IMR-90 (cell line): ENCODE results near the gene CHST8. TPM values are rescaled to one million over a fixed set of nuclear protein-coding genes. Genes with fewer than 3 reads are reported as not detected.

Experiments
- ATAC-seq: fragments of 200-7000 bp; cut with Tn5 transposase; 2 replicates; pipeline ENCODE4 v1.9.1; 2020; ENCODE audit warnings: low read depth, mild to moderate bottlenecking, moderate library complexity
- BruUV-seq: library from RNA; stranded (reverse); fragments of 400-500 nt; replicated peaks from 2 replicates; lab custom pipeline; 2021; lab: Mats Ljungman, UMichigan
- CTCF ChIA-PET: fragments of 300-600 bp; formaldehyde crosslinking; extraction: SDS; loops from one replicate; lab custom pipeline; 2021; ENCODE audit warnings: antibody characterized with exemption; lab: Yijun Ruan, JAX
- POLR2A ChIA-PET: fragments of 300-600 bp; sonication (Branson Sonifier 250); formaldehyde crosslinking; loops from one replicate; lab custom pipeline; 2022; ENCODE audit warnings: antibody characterized with exemption; ENCODE audit not compliant: unreplicated experiment; lab: Charles Lee
- DNase-seq: peaks from one replicate; pipeline ENCODE4 v3.0.0; 2013
- H2AFZ ChIP-seq: replicated peaks from 2 replicates; pipeline ENCODE3; 2013; ENCODE audit warnings: low read length, mild to moderate bottlenecking; ENCODE audit not compliant: poor library complexity
- H2AK5ac ChIP-seq: 2 replicates; pipeline ENCODE4 v1.6.1; 2013; ENCODE audit warnings: low read depth, low read length, inconsistent platforms
- H2AK9ac ChIP-seq: replicated peaks from 2 replicates; pipeline ENCODE3; 2013; ENCODE audit warnings: mild to moderate bottlenecking, low read depth, low read length, moderate library complexity; ENCODE audit not compliant: poor library complexity
- H2BK120ac ChIP-seq: 2 replicates; pipeline ENCODE4 v1.6.1; 2013; ENCODE audit warnings: low read depth, low read length, inconsistent platforms
- H2BK15ac ChIP-seq: 3 replicates; pipeline ENCODE4 v1.6.1; 2013; ENCODE audit warnings: low read depth, low read length, inconsistent platforms
- H2BK20ac ChIP-seq: 2 replicates; pipeline ENCODE4 v1.6.1; 2013; ENCODE audit warnings: low read depth, mild to moderate bottlenecking, inconsistent platforms, low read length, moderate library complexity
- H2BK5ac ChIP-seq: 2 replicates; pipeline ENCODE4 v1.6.1; 2013; ENCODE audit warnings: mild to moderate bottlenecking, low read depth, low read length, inconsistent platforms; ENCODE audit not compliant: poor library complexity, severe bottlenecking
- H3K14ac ChIP-seq: replicated peaks from 2 replicates; pipeline ENCODE4 v1.6.1; 2013; ENCODE audit warnings: low read depth, low read length, inconsistent platforms
- H3K18ac ChIP-seq: 2 replicates; pipeline ENCODE4 v1.6.1; 2013; ENCODE audit warnings: low read depth, low read length, control low read depth
- H3K23ac ChIP-seq: 2 replicates; pipeline ENCODE4 v1.6.1; 2013; ENCODE audit warnings: low read depth, low read length, inconsistent platforms
- H3K27ac ChIP-seq: 2 replicates; pipeline ENCODE4 v1.5.1; 2013; ENCODE audit warnings: mild to moderate bottlenecking, control low read depth, low read length; ENCODE audit not compliant: insufficient read depth
- H3K27me3 ChIP-seq: 2 replicates; pipeline ENCODE4 v1.6.1; 2013; ENCODE audit warnings: low read length; ENCODE audit not compliant: control insufficient read depth, insufficient read depth
- H3K36me3 ChIP-seq: 2 replicates; pipeline ENCODE4 v1.6.1; 2013; ENCODE audit warnings: low read length, mixed read lengths; ENCODE audit not compliant: control insufficient read depth, insufficient read depth
- H3K4ac ChIP-seq: 2 replicates; pipeline ENCODE4 v1.6.1; 2013; ENCODE audit warnings: low read depth, low read length, inconsistent platforms
- H3K4me1 ChIP-seq: 2 replicates; pipeline ENCODE4 v1.6.1; 2013; ENCODE audit warnings: low read length, mixed read lengths; ENCODE audit not compliant: control insufficient read depth, insufficient read depth
- H3K4me2 ChIP-seq: 2 replicates; pipeline ENCODE4 v1.6.1; 2013; ENCODE audit warnings: low read depth, mild to moderate bottlenecking, control low read depth, low read length, moderate library complexity
- H3K4me3 ChIP-seq: 2 replicates; pipeline ENCODE4 v1.5.1; 2013; ENCODE audit warnings: low read depth, mild to moderate bottlenecking, control low read depth, low read length, moderate library complexity; ENCODE audit not compliant: insufficient read depth
- H3K56ac ChIP-seq: 2 replicates; pipeline ENCODE4 v1.6.1; 2013; ENCODE audit warnings: low read length, inconsistent platforms; ENCODE audit not compliant: insufficient read depth; ENCODE audit errors: extremely low read depth
- H3K79me1 ChIP-seq, 2 experiments: 2 replicates each; pipeline ENCODE4 v1.6.1; 2013; ENCODE audit warnings: low read length in 2 of 2, inconsistent platforms in 1 of 2, low read depth in 1 of 2
- H3K9ac ChIP-seq: 2 replicates; pipeline ENCODE4 v1.6.1; 2013; ENCODE audit warnings: low read depth, low read length, control low read depth
- H3K9me1 ChIP-seq: 2 replicates; pipeline ENCODE4 v1.6.1; 2013; ENCODE audit warnings: low read length, inconsistent platforms; ENCODE audit not compliant: insufficient read depth
- H3K9me3 ChIP-seq: 2 replicates; pipeline ENCODE4 v1.6.1; 2013; ENCODE audit warnings: low read length; ENCODE audit not compliant: control insufficient read depth, insufficient read depth
- H4K20me1 ChIP-seq: 2 replicates; pipeline ENCODE4 v1.6.1; 2013; ENCODE audit warnings: low read length, inconsistent platforms; ENCODE audit not compliant: insufficient read depth
- H4K5ac ChIP-seq: 2 replicates; pipeline ENCODE4 v1.6.1; 2013; ENCODE audit warnings: mild to moderate bottlenecking, low read depth, low read length, control low read depth
- H4K8ac ChIP-seq, 2 experiments: 2 replicates each; pipeline ENCODE4 v1.6.1; 2013; ENCODE audit warnings: low read depth in 2 of 2, low read length in 2 of 2, control low read depth in 1 of 2, inconsistent platforms in 1 of 2
- H4K91ac ChIP-seq: 2 replicates; pipeline ENCODE4 v1.6.1; 2013; ENCODE audit warnings: low read depth, low read length, inconsistent platforms; ENCODE audit not compliant: insufficient read depth
- BHLHE40 ChIP-seq: fragments of 150-350 bp; IDR thresholded peaks from 2 replicates; pipeline ENCODE4 v1.6.1; 2016; ENCODE audit warnings: mild to moderate bottlenecking, low read depth, low read length
- SMC3 ChIP-seq: fragments of 150-350 bp; IDR thresholded peaks from 2 replicates; pipeline ENCODE4 v1.6.1; 2016; ENCODE audit warnings: low read depth, mild to moderate bottlenecking, antibody characterized with exemption, low read length, moderate library complexity
- WGBS, 2 experiments: methylation state at CpG; one replicate each; pipeline versions ENCODE4 v1.1.5 to v1.1.7; 2013; ENCODE audit warnings: missing lambda C conversion rate in 2 of 2; ENCODE audit not compliant: insufficient read length in 1 of 2; ENCODE audit errors: extremely low coverage in 2 of 2; 5-methylcytosine and 5-hydroxymethylcytosine counted together
- dilution Hi-C: fragments of 300-500 bp; cut with HindIII; formaldehyde crosslinking; loops from one replicate; pipeline ENCODE4 v1.14.3; 2018; ENCODE audit warnings: low sequenced_read_pairs; ENCODE audit not compliant: unreplicated experiment
- in situ Hi-C: fragments of 300-500 bp; cut with MboI; formaldehyde crosslinking; loops from 3 replicates; pipeline ENCODE4 v1.14.3; 2019; ENCODE audit warnings: low sequenced_read_pairs, inconsistent platforms, mixed read lengths
- intact Hi-C: fragments of 100-400 bp; cut with micrococcal nuclease; formaldehyde crosslinking; loops from 2 replicates; pipeline ENCODE4 v1.10.0; 2022
- polyA plus RNA-seq, 3 experiments: library from polyadenylated mRNA; depleted of rRNA; stranded (reverse); fragments of >200 nt; gene quantifications; 2 replicates each; pipeline ENCODE4 v1.2.3, GENCODE V29; 2012; ENCODE audit warnings: low replicate concordance in 1 of 3
- total RNA-seq: library from RNA; depleted of rRNA; stranded (reverse); fragments of >200 nt; gene quantifications from 2 replicates; pipeline ENCODE4 v1.2.3, GENCODE V29; 2012

CHST8 gene
- total and polyA plus RNA-seq, 2 of the 4 experiments (the other 2 are of a cell fraction) = not detected

GRCh38 chr19:33720691-33721682, 99.2 kb downstream of the CHST8 start:
- H2AK9ac ChIP-seq = no peak overlapping the region
- no peaks in the 10 kb centered on the region for H3K9me3 ChIP-seq
- no peak overlapping the region for H3K4ac ChIP-seq
- no peaks in the 10 kb centered on the region for H4K20me1 ChIP-seq
- no peak overlapping the region for H4K5ac ChIP-seq
- TF ChIP-seq SMC3 = no peak
- no peak for TF ChIP-seq BHLHE40
- no peak overlapping the region for H3K4me2 ChIP-seq
- dilution Hi-C loops = no loop called here
- in situ Hi-C loops = no loop called here
- H3K9ac ChIP-seq = no peak overlapping the region
- CTCF ChIA-PET = no interaction called here
- no peaks in the 10 kb centered on the region for H3K79me1 ChIP-seq
- H3K14ac ChIP-seq = no peak overlapping the region
- ATAC-seq (no peak), DNase-seq (no peak)
- POLR2A ChIA-PET = no interaction called here
- H3K27me3 ChIP-seq = no peaks in the 10 kb centered on the region
- H3K9me1 ChIP-seq = no peaks in the 10 kb centered on the region; the same call in 1 of the 2 replicates
- H4K91ac ChIP-seq = no peak overlapping the region
- no peak overlapping the region for H4K8ac ChIP-seq
- H3K36me3 ChIP-seq = no peaks in the 10 kb centered on the region
- no peak overlapping the region for H2BK5ac ChIP-seq
- H2BK120ac ChIP-seq = no peak overlapping the region
- no peaks in the 10 kb centered on the region for H3K4me1 ChIP-seq
- no peak overlapping the region for H3K4me3 ChIP-seq
- no peak overlapping the region for H2BK20ac ChIP-seq
- no peak overlapping the region for H3K27ac ChIP-seq
- intact Hi-C loops = no loop called here
- no peak overlapping the region for H2BK15ac ChIP-seq
- no peak overlapping the region for H2AK5ac ChIP-seq
- no TSS peak for BruUV-seq
- H2AFZ ChIP-seq = no peak overlapping the region
- H3K18ac ChIP-seq = no peak overlapping the region
- no peak overlapping the region for H3K56ac ChIP-seq
- no peak overlapping the region for H3K23ac ChIP-seq
- 26% methylated on average over 4 of the region's 9 CpGs; no CpG with 5 or more reads in 1 of the 2 experiments for WGBS, 2 experiments
